ENCODE data around the gene ZNF554. TPM values are rescaled to one million over a fixed set of nuclear protein-coding genes. Genes with fewer than 3 reads are reported as not detected.

The ZNF554 gene
- total RNA-seq, 4 donors from 2014 or later: 2.1 to 5.3 (median 2.6) TPM

GRCh38 chr19:2798158-2798685 lies 21.4 kb upstream of the ZNF554 start:
- ATAC-seq (peak in 1 of 2 donors; percentile 11), DNase-seq (no peak)
- Histone ChIP-seq H3K36me3 (peaks cover 0 to 54% of the 10 kb centered on the region in 2 donors), H3K4me3 (no peak overlapping the region), H3K27ac (peak overlapping the region in 2 of 4 donors; percentile 36 to 38), H3K27me3 (no peaks in the 10 kb centered on the region), H3K4me1 (no peaks in the 10 kb centered on the region), H3K9me3 (no peaks in the 10 kb centered on the region)
- in situ Hi-C loops (cut with MboI; ENCODE audit: low sequenced_read_pairs in 4 of 4): no loop called here
- no peak for TF ChIP-seq CTCF (IDR thresholded peaks at IDR 0.05 in 4 of 5, conservative IDR thresholded peaks at IDR 0.05 in 1 of 5)
- TF ChIP-seq POLR2A (IDR thresholded peaks at IDR 0.05): no peak
- intact Hi-C loops (cut with DNase I; ENCODE audit: low total_unique reads): no loop called here

- in situ Hi-C loops (cut with MboI; ENCODE audit: low sequenced_read_pairs in 4 of 4): no loop called here
- intact Hi-C loops (cut with DNase I; ENCODE audit: low total_unique reads): no loop called here
- TF ChIP-seq CTCF (IDR thresholded peaks at IDR 0.05 in 4 of 5, conservative IDR thresholded peaks at IDR 0.05 in 1 of 5) (no peak), POLR2A (IDR thresholded peaks at IDR 0.05) (no peak)
- Histone ChIP-seq H3K9me3 (no peaks in the 10 kb centered on the region), H3K4me3 (no peak overlapping the region), H3K27ac (peak overlapping the region in 3 of 4 donors; percentile 36 to 38 (median 37)), H3K27me3 (no peaks in the 10 kb centered on the region), H3K4me1 (no peaks in the 10 kb centered on the region), H3K36me3 (peaks cover 0 to 54% of the 10 kb centered on the region in 2 donors)
- DNase-seq (peak in 1 of 2 donors; percentile 51), ATAC-seq (peak in 1 of 2 donors; percentile 65)
Measured at GRCh38 chr19:2798733-2799132, 20.9 kb upstream of the ZNF554 start.

GRCh38 chr19:2799273-2800020 lies 20.2 kb upstream of the ZNF554 start:
- peaks cover 0 to 49% of the 10 kb centered on the region in 2 donors for H3K36me3 ChIP-seq
- H3K27me3 ChIP-seq: no peaks in the 10 kb centered on the region
- in situ Hi-C loops (cut with MboI; ENCODE audit: low sequenced_read_pairs in 4 of 4) (no loop called here), intact Hi-C loops (cut with DNase I; ENCODE audit: low total_unique reads) (no loop called here)
- no peak overlapping the region for H3K4me3 ChIP-seq
- no peaks in the 10 kb centered on the region for H3K9me3 ChIP-seq
- H3K27ac ChIP-seq: no peak overlapping the region
- ATAC-seq (no peak), DNase-seq (no peak)
- no peaks in the 10 kb centered on the region for H3K4me1 ChIP-seq
- TF ChIP-seq POLR2A (IDR thresholded peaks at IDR 0.05): no peak
- no peak for TF ChIP-seq CTCF (IDR thresholded peaks at IDR 0.05 in 4 of 5, conservative IDR thresholded peaks at IDR 0.05 in 1 of 5)

- H3K4me1 ChIP-seq: no peaks in the 10 kb centered on the region
- no peak overlapping the region for H3K4me3 ChIP-seq
- no peaks in the 10 kb centered on the region for H3K27me3 ChIP-seq
- no peak for TF ChIP-seq CTCF (IDR thresholded peaks at IDR 0.05 in 4 of 5, conservative IDR thresholded peaks at IDR 0.05 in 1 of 5)
- TF ChIP-seq POLR2A (IDR thresholded peaks at IDR 0.05): no peak
- DNase-seq (no peak), ATAC-seq (no peak)
- no peaks in the 10 kb centered on the region for H3K9me3 ChIP-seq
- H3K27ac ChIP-seq: no peak overlapping the region
- intact Hi-C loops (cut with DNase I; ENCODE audit: low total_unique reads) (no loop called here), in situ Hi-C loops (cut with MboI; ENCODE audit: low sequenced_read_pairs in 4 of 4) (no loop called here)
- H3K36me3 ChIP-seq: peaks cover 0 to 44% of the 10 kb centered on the region in 2 donors
Measured at GRCh38 chr19:2800506-2800905, 19.2 kb upstream of the ZNF554 start.
